22Rv1 (cell line): ENCODE measurements around the gene RIF1.

Experiments
- H3K27ac ChIP-seq: fragments of 450-650 bp; 2 replicates; pipeline ENCODE4 v1.5.1; 2017
- CTCF ChIP-seq: fragments of 450-650 bp; IDR thresholded peaks from 2 replicates; pipeline ENCODE4 v1.5.1; 2017; ENCODE audit warnings: mild to moderate bottlenecking
- ZFX ChIP-seq: fragments of 450-650 bp; IDR thresholded peaks from 2 replicates; pipeline ENCODE4 v1.6.1; 2017; ENCODE audit warnings: antibody characterized with exemption, borderline replicate concordance

RIF1 gene

GRCh38 chr2:151508519-151508918, 98.8 kb downstream of the RIF1 start:
- TF ChIP-seq ZFX (no peak), CTCF (no peak)
- no peak overlapping the region for H3K27ac ChIP-seq

- no peak for TF ChIP-seq CTCF
- H3K27ac ChIP-seq = no peak overlapping the region
These were observed 109.1 kb downstream of the RIF1 start for GRCh38 chr2:151518802-151519201.

GRCh38 chr2:151520976-151521375, 111.3 kb downstream of the RIF1 start:
- TF ChIP-seq CTCF (no peak), ZFX (no peak)

GRCh38 chr2:151522556-151522955, 112.9 kb downstream of the RIF1 start:
- TF ChIP-seq ZFX = no peak
- no peak for TF ChIP-seq CTCF
- no peak overlapping the region for H3K27ac ChIP-seq

More at GRCh38 chr2:151520976-151521375, 111.3 kb downstream of the RIF1 start:
- H3K27ac ChIP-seq = no peak overlapping the region

GRCh38 chr2:151523850-151524249, 114.1 kb downstream of the RIF1 start:
- TF ChIP-seq ZFX = no peak
- H3K27ac ChIP-seq = no peak overlapping the region

GRCh38 chr2:151525821-151526373, 116.2 kb downstream of the RIF1 start:
- TF ChIP-seq ZFX = no peak
- no peak for TF ChIP-seq CTCF
- H3K27ac ChIP-seq = no peak overlapping the region

- no peak for TF ChIP-seq CTCF
- TF ChIP-seq ZFX = no peak
- H3K27ac ChIP-seq = no peak overlapping the region
These were observed 116.9 kb downstream of the RIF1 start for GRCh38 chr2:151526572-151527090.
